B cell (primary cell): Measurements from ENCODE around the gene C1orf105. TPM values are rescaled to one million over a fixed set of nuclear protein-coding genes. Genes with fewer than 3 reads are reported as not detected.

Experiments used
- ATAC-seq: fragments of 200-7000 bp; cut with Tn5 transposase; one replicate; pipeline ENCODE4 v1.10.0; 2021; ENCODE audit warnings: low read depth, mild to moderate bottlenecking, moderate number of reproducible peaks, moderate library complexity
- CTCF ChIA-PET: fragments of 350-600 bp; sonication (Branson Sonifier 250); formaldehyde crosslinking; loops from one replicate; lab custom pipeline; 2021; ENCODE audit warnings: antibody characterized with exemption, inconsistent platforms; lab: Charles Lee
- POLR2A ChIA-PET: fragments of 350-600 bp; sonication (Branson Sonifier 250); formaldehyde crosslinking; loops from one replicate; lab custom pipeline; 2021; ENCODE audit warnings: antibody characterized with exemption; lab: Charles Lee
- DNase-seq: peaks from one replicate; pipeline ENCODE4 v3.0.0; 2013
- H2AFZ ChIP-seq: 2 replicates; pipeline ENCODE4 v1.6.1; 2012; ENCODE audit warnings: mild to moderate bottlenecking, low read depth, low read length; ENCODE audit not compliant: insufficient read depth, poor library complexity, severe bottlenecking
- H3K27ac ChIP-seq, 2 donors: 1 replicate in 1 of 2; 2 replicates in 1 of 2; pipeline ENCODE4 v1.5.1; 2012 to 2013; ENCODE audit warnings: low read length in 2 of 2, mild to moderate bottlenecking in 2 of 2, moderate library complexity in 1 of 2
- H3K27me3 ChIP-seq, 4 experiments: fragments of 200-600 bp in 1 of 4; sonication (generic) in 1 of 4; replicated peaks in 1 of 4; 1 replicate in 2 of 4; 2 replicates in 2 of 4; pipeline versions ENCODE4 v1.6.1 to v1.7.0; 2013 to 2016; ENCODE audit warnings: low read length in 3 of 4, mild to moderate bottlenecking in 2 of 4, mixed read lengths in 1 of 4, moderate library complexity in 1 of 4; ENCODE audit not compliant: insufficient read depth in 4 of 4, control insufficient read depth in 3 of 4; ENCODE audit errors: control extremely low read depth in 1 of 4
- H3K36me3 ChIP-seq, 2 experiments: replicated peaks in 1 of 2; 1 replicate in 1 of 2; 2 replicates in 1 of 2; pipeline versions ENCODE4 v1.6.1 to v1.7.1; 2013; ENCODE audit warnings: low read length in 1 of 2; ENCODE audit not compliant: insufficient read depth in 2 of 2, control insufficient read depth in 1 of 2; ENCODE audit errors: control extremely low read depth in 1 of 2, extremely low read depth in 1 of 2
- H3K4me1 ChIP-seq, 2 donors: fragments of 200-600 bp in 1 of 2; sonication (generic) in 1 of 2; 1 replicate in 1 of 2; 2 replicates in 1 of 2; pipeline versions ENCODE4 v1.5.1 to v1.6.1; 2013 to 2017; ENCODE audit warnings: low read length in 2 of 2; ENCODE audit not compliant: control insufficient read depth in 2 of 2, insufficient read depth in 2 of 2
- H3K4me2 ChIP-seq: replicated peaks from 2 replicates; pipeline ENCODE3; 2012; ENCODE audit warnings: mild to moderate bottlenecking, low read depth, low read length; ENCODE audit not compliant: poor library complexity, severe bottlenecking
- H3K4me3 ChIP-seq, 5 experiments: fragments of 200-600 bp in 1 of 5; sonication (generic) in 1 of 5; 1 replicate in 3 of 5; 2 replicates in 2 of 5; pipeline versions ENCODE4 v1.5.1 to v1.7.0; 2011 to 2016; ENCODE audit warnings: low read length in 4 of 5, mild to moderate bottlenecking in 4 of 5, low read depth in 2 of 5, control low read depth in 1 of 5, moderate library complexity in 1 of 5; ENCODE audit not compliant: insufficient read depth in 1 of 5; ENCODE audit errors: control extremely low read depth in 1 of 5, extremely low read depth in 1 of 5
- H3K79me2 ChIP-seq: fragments of 200-600 bp; sonication (generic); one replicate; pipeline ENCODE4 v1.6.0; 2016; ENCODE audit warnings: low read length; ENCODE audit not compliant: control insufficient read depth, insufficient read depth
- H3K9ac ChIP-seq: fragments of 200-600 bp; sonication (generic); 2 replicates; pipeline ENCODE4 v1.6.1; 2017; ENCODE audit warnings: mild to moderate bottlenecking, low read length, moderate library complexity
- H3K9me3 ChIP-seq, 3 donors: one replicate each; pipeline versions ENCODE4 v1.6.1 to v1.7.1; 2013; ENCODE audit warnings: low read length in 2 of 3; ENCODE audit not compliant: control insufficient read depth in 2 of 3, insufficient read depth in 1 of 3; ENCODE audit errors: control extremely low read depth in 1 of 3
- H4K20me1 ChIP-seq: 2 replicates; pipeline ENCODE4 v1.6.0; 2012; ENCODE audit warnings: mild to moderate bottlenecking, low read length; ENCODE audit not compliant: insufficient read depth, control insufficient read depth, poor library complexity, severe bottlenecking
- H3K27ac Mint-ChIP-seq: one replicate; pipeline ENCODE4 v1.8.0; 2021; ENCODE audit warnings: mixed read lengths
- H3K27me3 Mint-ChIP-seq: one replicate; pipeline ENCODE4 v1.8.0; 2021; ENCODE audit warnings: mixed read lengths
- H3K4me1 Mint-ChIP-seq: one replicate; pipeline ENCODE4 v1.8.0; 2021; ENCODE audit warnings: mixed read lengths
- H3K4me3 Mint-ChIP-seq: one replicate; pipeline ENCODE4 v1.8.0; 2021; ENCODE audit warnings: mixed read lengths
- H3K9me3 Mint-ChIP-seq: one replicate; pipeline ENCODE4 v1.8.0; 2022; ENCODE audit warnings: mixed read lengths; ENCODE audit not compliant: insufficient read depth
- EZH2 ChIP-seq: IDR thresholded peaks from 2 replicates; pipeline ENCODE4 v1.6.1; 2012; ENCODE audit warnings: borderline replicate concordance, low read depth, mild to moderate bottlenecking, moderate library complexity, low read length; ENCODE audit not compliant: insufficient read depth, poor library complexity, severe bottlenecking
- WGBS: methylation state at CpG from one replicate; pipeline ENCODE4 v1.1.5; 2013; ENCODE audit warnings: missing lambda C conversion rate; ENCODE audit not compliant: insufficient coverage; 5-methylcytosine and 5-hydroxymethylcytosine counted together
- intact Hi-C: fragments of 100-400 bp; cut with micrococcal nuclease; formaldehyde crosslinking; loops from one replicate; pipeline ENCODE4 v1.10.0; 2022
- polyA plus RNA-seq: library from polyadenylated mRNA; depleted of rRNA; stranded (reverse); fragments of >200 nt; gene quantifications from 2 replicates; pipeline ENCODE4 v1.2.3, GENCODE V29; 2012
- total RNA-seq, 2 donors: library from RNA; stranded (reverse); fragments of 120-200 nt in 1 of 2; gene quantifications; 1 replicate in 1 of 2; 2 replicates in 1 of 2; pipeline versions ENCODE4 v1.2.3 to v1.2.4, GENCODE V29; 2013 to 2022
- TF ChIP-seq, protein P1 (sequence below): fragments of 200-600 bp; IDR thresholded peaks from one replicate; pipeline ENCODE4 v1.8.0; 2022; ENCODE audit warnings: antibody characterized with exemption, mild to moderate bottlenecking

Gene C1orf105
- total and polyA plus RNA-seq, 2 donors (not counting 1 experiment from before 2014, with no cell fraction given) = not detected

DNA sequence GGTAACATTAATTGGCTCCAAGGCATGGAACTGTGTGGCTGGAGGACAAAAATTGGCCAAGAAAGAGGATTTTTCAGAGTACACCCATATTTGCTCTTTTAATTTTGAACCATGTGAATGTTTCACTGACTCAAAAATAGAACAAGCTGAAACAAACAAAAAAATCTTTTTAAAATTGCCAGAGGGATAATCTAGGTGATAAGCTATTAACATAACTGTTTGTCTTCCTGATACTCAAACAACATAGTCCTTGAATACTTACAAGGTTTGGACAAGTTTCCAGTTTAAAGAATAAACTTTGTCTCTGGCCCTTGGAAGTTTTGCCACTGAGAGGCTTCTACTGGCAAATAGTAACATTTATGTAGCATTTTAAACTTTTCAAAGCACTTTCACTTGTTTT is 53.4 kb downstream of the C1orf105 start:
- Mint-ChIP-seq H3K4me3 (no peak overlapping the region), H3K9me3 (no peaks in the 10 kb centered on the region), H3K27me3 (peaks cover 6% of the 10 kb centered on the region), H3K27ac (no peak overlapping the region), H3K4me1 (no peaks in the 10 kb centered on the region)
- H3K9ac ChIP-seq = no peak overlapping the region
- no peak overlapping the region for H2AFZ ChIP-seq
- H3K4me2 ChIP-seq = no peak overlapping the region
- H3K36me3 ChIP-seq = no peaks in the 10 kb centered on the region
- no peaks in the 10 kb centered on the region for H3K9me3 ChIP-seq
- TF ChIP-seq, protein P1, sequence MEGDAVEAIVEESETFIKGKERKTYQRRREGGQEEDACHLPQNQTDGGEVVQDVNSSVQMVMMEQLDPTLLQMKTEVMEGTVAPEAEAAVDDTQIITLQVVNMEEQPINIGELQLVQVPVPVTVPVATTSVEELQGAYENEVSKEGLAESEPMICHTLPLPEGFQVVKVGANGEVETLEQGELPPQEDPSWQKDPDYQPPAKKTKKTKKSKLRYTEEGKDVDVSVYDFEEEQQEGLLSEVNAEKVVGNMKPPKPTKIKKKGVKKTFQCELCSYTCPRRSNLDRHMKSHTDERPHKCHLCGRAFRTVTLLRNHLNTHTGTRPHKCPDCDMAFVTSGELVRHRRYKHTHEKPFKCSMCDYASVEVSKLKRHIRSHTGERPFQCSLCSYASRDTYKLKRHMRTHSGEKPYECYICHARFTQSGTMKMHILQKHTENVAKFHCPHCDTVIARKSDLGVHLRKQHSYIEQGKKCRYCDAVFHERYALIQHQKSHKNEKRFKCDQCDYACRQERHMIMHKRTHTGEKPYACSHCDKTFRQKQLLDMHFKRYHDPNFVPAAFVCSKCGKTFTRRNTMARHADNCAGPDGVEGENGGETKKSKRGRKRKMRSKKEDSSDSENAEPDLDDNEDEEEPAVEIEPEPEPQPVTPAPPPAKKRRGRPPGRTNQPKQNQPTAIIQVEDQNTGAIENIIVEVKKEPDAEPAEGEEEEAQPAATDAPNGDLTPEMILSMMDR = no peak
- TF ChIP-seq EZH2 = no peak
- H3K27me3 ChIP-seq = peaks cover 0 to 4% (median 0%) of the 10 kb centered on the region in 4 experiments
- DNase-seq (no peak), ATAC-seq (no peak)
- no peaks in the 10 kb centered on the region for H4K20me1 ChIP-seq
- H3K4me3 ChIP-seq = no peak overlapping the region
- no peaks in the 10 kb centered on the region for H3K79me2 ChIP-seq
- ChIA-PET CTCF (no interaction called here), POLR2A (no interaction called here)
- intact Hi-C loops = no loop called here
- no peak overlapping the region for H3K27ac ChIP-seq
- H3K4me1 ChIP-seq = no peaks in the 10 kb centered on the region

DNA sequence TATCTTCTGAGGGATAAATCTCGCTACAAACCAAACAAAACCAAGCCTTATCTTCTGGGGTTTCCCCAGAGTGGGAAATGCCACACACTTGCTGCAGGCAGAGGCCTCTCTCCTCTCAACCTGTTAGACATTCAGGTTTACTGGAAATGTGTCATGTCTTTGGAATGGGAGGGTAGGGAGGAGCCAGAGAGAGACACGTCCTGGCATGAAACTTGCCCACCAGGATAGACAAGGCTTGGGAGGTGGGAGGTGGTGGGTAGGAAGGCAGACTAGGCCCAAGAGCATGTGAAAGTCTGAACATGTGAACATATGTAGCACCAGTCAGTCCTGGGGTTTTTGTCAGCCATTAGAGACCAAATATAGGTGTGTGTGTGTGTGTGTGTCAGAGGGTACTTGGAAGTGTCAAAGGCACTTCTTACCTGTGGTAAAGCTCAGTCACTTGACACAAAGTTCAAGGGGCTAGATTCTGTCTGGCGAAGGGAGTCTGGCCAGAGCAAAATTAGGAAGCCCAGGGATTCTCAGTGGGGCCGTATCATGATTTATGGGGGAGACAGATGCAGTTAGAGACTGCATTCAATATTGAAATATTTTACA is 55.8 kb downstream of the C1orf105 start:
- no peak overlapping the region for H3K4me3 Mint-ChIP-seq
- H3K27ac ChIP-seq = no peak overlapping the region
- H4K20me1 ChIP-seq = no peaks in the 10 kb centered on the region
- DNase-seq (no peak), ATAC-seq (no peak)
- H3K36me3 ChIP-seq = no peaks in the 10 kb centered on the region
- no peak for TF ChIP-seq EZH2
- TF ChIP-seq, protein P1 = no peak
- H3K27me3 ChIP-seq = peaks cover 0 to 4% (median 0%) of the 10 kb centered on the region in 4 experiments
- H3K27ac Mint-ChIP-seq = no peak overlapping the region
- no peaks in the 10 kb centered on the region for H3K9me3 Mint-ChIP-seq
- H3K9me3 ChIP-seq = no peaks in the 10 kb centered on the region
- H3K4me3 ChIP-seq = no peak overlapping the region
- no peaks in the 10 kb centered on the region for H3K79me2 ChIP-seq
- H3K4me1 ChIP-seq = no peaks in the 10 kb centered on the region
- no peak overlapping the region for H3K4me2 ChIP-seq
- CTCF ChIA-PET = no interaction called here
- 89% methylated on average over 2 of the region's 4 CpGs for WGBS
- no peak overlapping the region for H2AFZ ChIP-seq
- no peak overlapping the region for H3K9ac ChIP-seq
- no peaks in the 10 kb centered on the region for H3K4me1 Mint-ChIP-seq
- intact Hi-C loops = no loop called here
- POLR2A ChIA-PET = no interaction called here
- H3K27me3 Mint-ChIP-seq = peaks cover 10% of the 10 kb centered on the region
